ENCODE measurements around the gene TMEFF2. TPM values are rescaled to one million over a fixed set of nuclear protein-coding genes. Genes with fewer than 3 reads are reported as not detected.

Gene TMEFF2
- total and polyA plus RNA-seq, 2 of the 8 experiments (the other 6 are each of a cell fraction or from before 2014, with no cell fraction given), result 0.91 to 3.7 TPM

DNA sequence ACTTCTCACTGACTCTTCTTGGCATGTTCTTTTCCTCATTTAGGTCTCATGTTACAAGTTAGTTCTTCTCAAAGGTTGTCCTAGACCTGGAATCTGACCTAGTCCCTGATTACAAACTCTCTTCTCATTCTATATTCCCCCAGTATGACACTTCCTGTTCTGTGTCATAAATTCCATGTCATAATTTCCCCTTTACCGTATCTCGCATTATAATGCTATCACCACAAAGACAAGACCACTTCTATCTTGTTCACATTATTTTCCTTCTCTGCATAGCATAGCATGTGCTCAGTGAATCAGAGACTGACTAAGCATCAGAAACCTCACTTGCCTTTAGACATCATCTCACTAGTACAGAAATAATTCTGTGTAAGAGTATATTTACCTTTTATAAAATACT is 284.2 kb downstream of the TMEFF2 start:
- Histone ChIP-seq H4K91ac (replicated peaks; ENCODE audit: insufficient read length, low read length) (no peak overlapping the region), H3K79me1 (ENCODE audit: low read depth, low read length) (no peaks in the 10 kb centered on the region), H2BK15ac (ENCODE audit: low read length) (no peak overlapping the region), H3K4me2 (ENCODE audit: insufficient read depth in 1 of 2, low read depth in 2 of 2, low read length in 2 of 2) (no peak overlapping the region), H3K23ac (ENCODE audit: insufficient read length) (no peak overlapping the region), H3K23me2 (ENCODE audit: low read depth, low read length) (no peaks in the 10 kb centered on the region), H2BK120ac (replicated peaks; ENCODE audit: low read depth, low read length) (no peak overlapping the region), H4K5ac (ENCODE audit: insufficient read length, low read depth, low read length) (no peak overlapping the region), H3K36me3 (ENCODE audit: control insufficient read depth in 2 of 4, insufficient read depth in 4 of 4, low read length in 3 of 4) (no peaks in the 10 kb centered on the region), H3K79me2 (ENCODE audit: control insufficient read depth in 1 of 2, insufficient read depth in 2 of 2, low read length in 2 of 2) (no peaks in the 10 kb centered on the region), H4K20me1 (replicated peaks in 1 of 2; ENCODE audit: control insufficient read depth in 1 of 2, insufficient read depth in 2 of 2, low read length in 2 of 2) (no peaks in the 10 kb centered on the region), H3K9ac (replicated peaks in 1 of 4; ENCODE audit: extremely low read depth in 1 of 4, low read depth in 3 of 4, low read length in 3 of 4) (no peak overlapping the region), H3K9me3 (ENCODE audit: insufficient read depth in 2 of 2, low read depth in 1 of 2, low read length in 1 of 2) (no peaks in the 10 kb centered on the region), H3K56ac (replicated peaks; ENCODE audit: insufficient read length, low read depth, low read length) (no peak overlapping the region), H3K14ac (ENCODE audit: insufficient read length) (no peak overlapping the region), H3K4ac (replicated peaks; ENCODE audit: insufficient read length, low read depth, low read length) (no peak overlapping the region), H3K4me3 (ENCODE audit: extremely low read depth in 1 of 4, insufficient read depth in 2 of 4, low read depth in 3 of 4, low read length in 4 of 4) (no peak overlapping the region), H2BK20ac (ENCODE audit: low read length) (no peak overlapping the region), H3K4me1 (replicated peaks in 1 of 4; ENCODE audit: control insufficient read depth in 3 of 4, insufficient read depth in 4 of 4, low read length in 3 of 4) (peaks cover 0 to 4% (median 1%) of the 10 kb centered on the region in 4 experiments; a peak in 1 of 7 replicates), H3K27ac (ENCODE audit: low read depth, low read length) (no peak overlapping the region), H3K18ac (ENCODE audit: extremely low read depth, low read length) (no peak overlapping the region), H3K27me3 (replicated peaks in 1 of 4; ENCODE audit: control insufficient read depth in 3 of 4, extremely low read depth in 1 of 4, insufficient read depth in 3 of 4, low read length in 3 of 4) (peaks cover 0 to 1% (median 0%) of the 10 kb centered on the region in 4 experiments; a peak in 1 of 7 replicates), H4K8ac (ENCODE audit: extremely low read depth, insufficient read depth, low read length) (no peak overlapping the region), H2AFZ (ENCODE audit: low read length) (no peak overlapping the region), H2BK5ac (ENCODE audit: low read depth, low read length) (no peak overlapping the region), H2AK5ac (ENCODE audit: low read depth, low read length) (no peak overlapping the region), H2BK12ac (ENCODE audit: low read depth, low read length) (no peak overlapping the region)
- TF ChIP-seq KDM5A (IDR thresholded peaks at IDR 0.05; ENCODE audit: low read length), result no peak
- no peak for TF ChIP-seq EZH2 (IDR thresholded peaks at IDR 0.05; ENCODE audit: low read depth, low read length, severe bottlenecking)
- TF ChIP-seq CHD1 (IDR thresholded peaks at IDR 0.05; ENCODE audit: low read depth, low read length), result no peak
- TF ChIP-seq TAF7 (optimal IDR thresholded peaks at IDR 0.05; ENCODE audit: borderline replicate concordance, low read depth, low read length), result no peak
- TF ChIP-seq EP300 (IDR thresholded peaks at IDR 0.05; ENCODE audit: borderline replicate concordance in 1 of 2, low read depth in 2 of 2, low read length in 2 of 2), result no peak
- TF ChIP-seq, protein P1, sequence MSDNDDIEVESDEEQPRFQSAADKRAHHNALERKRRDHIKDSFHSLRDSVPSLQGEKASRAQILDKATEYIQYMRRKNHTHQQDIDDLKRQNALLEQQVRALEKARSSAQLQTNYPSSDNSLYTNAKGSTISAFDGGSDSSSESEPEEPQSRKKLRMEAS (IDR thresholded peaks at IDR 0.05), result no peak
- TF ChIP-seq, protein P2, sequence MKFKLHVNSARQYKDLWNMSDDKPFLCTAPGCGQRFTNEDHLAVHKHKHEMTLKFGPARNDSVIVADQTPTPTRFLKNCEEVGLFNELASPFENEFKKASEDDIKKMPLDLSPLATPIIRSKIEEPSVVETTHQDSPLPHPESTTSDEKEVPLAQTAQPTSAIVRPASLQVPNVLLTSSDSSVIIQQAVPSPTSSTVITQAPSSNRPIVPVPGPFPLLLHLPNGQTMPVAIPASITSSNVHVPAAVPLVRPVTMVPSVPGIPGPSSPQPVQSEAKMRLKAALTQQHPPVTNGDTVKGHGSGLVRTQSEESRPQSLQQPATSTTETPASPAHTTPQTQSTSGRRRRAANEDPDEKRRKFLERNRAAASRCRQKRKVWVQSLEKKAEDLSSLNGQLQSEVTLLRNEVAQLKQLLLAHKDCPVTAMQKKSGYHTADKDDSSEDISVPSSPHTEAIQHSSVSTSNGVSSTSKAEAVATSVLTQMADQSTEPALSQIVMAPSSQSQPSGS (IDR thresholded peaks at IDR 0.05; ENCODE audit: low read length), result no peak
- no peak for TF ChIP-seq CEBPB (IDR thresholded peaks at IDR 0.05; ENCODE audit: low read depth, low read length)
- no peak for TF ChIP-seq BACH1 (IDR thresholded peaks at IDR 0.05; ENCODE audit: low read length)
- DNase-seq (ENCODE audit: low read depth in 1 of 2, low spot score in 2 of 2) (no peak), FAIRE-seq (no peak)
- WGBS, 2 experiments (ENCODE audit: extremely low coverage in 1 of 2, insufficient coverage in 1 of 2, insufficient read length in 1 of 2, insufficient replicate concordance in 2 of 2, low coverage in 1 of 2, low lambda C conversion rate in 2 of 2, missing lambda C conversion rate in 1 of 2), result 96% methylated on average over 2 of the region's 2 CpGs; no CpG with 5 or more reads in 1 of the 2 experiments
- POLR2A ChIA-PET (ENCODE audit: partially characterized antibody), result no interaction called here
- CTCF ChIA-PET (ENCODE audit: partially characterized antibody), result no interaction called here

Data from H1 (cell line).